ENCODE data around the gene CUX1. TPM values are rescaled to one million over a fixed set of nuclear protein-coding genes. Genes with fewer than 3 reads are reported as not detected.
"Not testable (repeated sequence)": the region's sequence is repeated elsewhere in the genome, so short reads cannot be mapped to it uniquely, and the experiment has no call there.

CUX1 gene
- total RNA-seq, 1 experiment from 2014 or later = 92.4 TPM

DNA sequence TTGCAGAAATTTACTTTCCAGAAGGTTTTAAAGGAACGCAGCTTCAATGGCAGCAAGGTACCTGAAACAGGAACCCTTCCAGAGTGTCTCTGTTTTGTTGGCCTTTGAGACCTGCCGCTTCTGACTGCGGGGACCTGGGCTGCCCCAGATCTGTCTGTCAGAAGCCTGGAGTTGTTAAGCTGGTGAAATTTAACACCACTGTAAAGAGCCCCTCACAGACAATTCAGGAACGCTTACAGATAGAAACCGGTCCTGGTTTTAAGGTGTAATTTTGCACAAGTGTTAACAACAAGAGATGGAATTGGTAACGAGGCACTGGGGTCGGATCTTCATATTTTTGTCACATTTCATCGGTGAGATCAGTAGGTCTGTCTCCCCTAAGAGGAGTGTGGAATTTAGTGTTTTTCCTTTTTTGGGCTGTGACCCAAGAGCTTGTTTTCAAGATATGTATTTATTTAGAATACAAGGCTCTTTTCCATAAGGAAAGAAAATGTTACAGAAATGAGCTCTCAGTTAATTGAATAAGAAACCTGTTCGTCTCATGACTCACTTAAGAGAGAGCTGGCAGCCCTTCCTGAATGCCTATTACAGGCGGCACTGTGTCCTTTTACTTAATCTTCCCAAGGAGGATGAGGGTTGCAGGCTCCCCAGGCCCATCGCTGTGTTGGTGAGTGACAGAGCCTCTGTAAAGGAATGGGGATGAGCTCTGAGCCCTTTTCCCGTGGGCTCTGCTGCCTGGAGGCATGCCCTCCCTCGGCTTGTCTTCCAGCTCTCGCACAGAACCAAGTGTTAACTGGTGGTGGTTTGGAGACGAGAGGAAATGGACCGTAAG, 168.7 kb downstream of the CUX1 start:
- H3K9me3 ChIP-seq (ENCODE audit: low read length) = peaks cover 5% of the 10 kb centered on the region; the same call in 1 of the 2 replicates
- peaks cover 11% of the 10 kb centered on the region for H3K36me3 ChIP-seq (ENCODE audit: insufficient read depth, low read length)
- DNase-seq = peak; percentile 86
- H3K4me1 ChIP-seq (ENCODE audit: low read length) = peaks cover 91% of the 10 kb centered on the region
- H3K79me2 ChIP-seq (ENCODE audit: low read length) = peaks cover 39% of the 10 kb centered on the region
- peak overlapping the region; percentile 23 for H3K4me3 ChIP-seq (ENCODE audit: low read length)
- no peaks in the 10 kb centered on the region for H3K27me3 ChIP-seq (ENCODE audit: low read length)
- H2AFZ ChIP-seq (ENCODE audit: low read length) = no peak overlapping the region
- H4K20me1 ChIP-seq (ENCODE audit: insufficient read depth, low read depth, low read length) = no peaks in the 10 kb centered on the region
- peak overlapping the region; percentile 77 for H3K9ac ChIP-seq (ENCODE audit: low read length)
- no peaks in the 10 kb centered on the region for H3K9me2 ChIP-seq (replicated peaks; ENCODE audit: insufficient read depth, low read length)
- H3K4me2 ChIP-seq (ENCODE audit: low read depth, low read length, poor library complexity, severe bottlenecking) = peak overlapping the region; percentile 70
- H3K27ac ChIP-seq (ENCODE audit: low read length) = peak overlapping the region; percentile 96

DNA sequence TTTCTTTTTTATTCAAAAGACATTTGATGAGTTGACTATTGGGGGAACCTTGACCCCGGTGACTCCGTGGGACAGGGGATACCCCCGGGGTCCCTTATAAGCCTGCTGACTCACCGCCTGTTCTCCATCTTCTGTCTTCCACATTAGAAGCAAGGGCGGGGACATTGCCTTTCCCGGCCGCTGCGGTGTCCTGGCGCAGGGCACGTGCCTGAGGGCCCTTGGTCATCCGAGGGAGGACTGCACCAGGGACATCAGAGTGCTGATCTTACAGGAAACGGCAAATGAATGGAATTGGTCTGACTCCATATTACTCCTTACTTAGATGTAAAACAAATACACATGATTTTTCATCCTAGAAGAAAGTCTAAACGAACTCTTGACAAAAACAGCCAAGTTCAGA, 170.1 kb downstream of the CUX1 start:
- peak overlapping the region; percentile 70 for H3K4me2 ChIP-seq (ENCODE audit: low read depth, low read length, poor library complexity, severe bottlenecking)
- peak overlapping the region; percentile 77 for H3K9ac ChIP-seq (ENCODE audit: low read length)
- H3K9me2 ChIP-seq (replicated peaks; ENCODE audit: insufficient read depth, low read length) = no peaks in the 10 kb centered on the region
- peak overlapping the region; percentile 96 for H3K27ac ChIP-seq (ENCODE audit: low read length)
- H3K27me3 ChIP-seq (ENCODE audit: low read length) = no peaks in the 10 kb centered on the region
- no peak overlapping the region for H3K4me3 ChIP-seq (ENCODE audit: low read length)
- no peak for DNase-seq
- peaks cover 37% of the 10 kb centered on the region for H3K79me2 ChIP-seq (ENCODE audit: low read length)
- H2AFZ ChIP-seq (ENCODE audit: low read length) = no peak overlapping the region
- peaks cover 11% of the 10 kb centered on the region for H3K36me3 ChIP-seq (ENCODE audit: insufficient read depth, low read length)
- peaks cover 5% of the 10 kb centered on the region; the same call in 1 of the 2 replicates for H3K9me3 ChIP-seq (ENCODE audit: low read length)
- no peaks in the 10 kb centered on the region for H4K20me1 ChIP-seq (ENCODE audit: insufficient read depth, low read depth, low read length)
- peaks cover 91% of the 10 kb centered on the region for H3K4me1 ChIP-seq (ENCODE audit: low read length)

DNA sequence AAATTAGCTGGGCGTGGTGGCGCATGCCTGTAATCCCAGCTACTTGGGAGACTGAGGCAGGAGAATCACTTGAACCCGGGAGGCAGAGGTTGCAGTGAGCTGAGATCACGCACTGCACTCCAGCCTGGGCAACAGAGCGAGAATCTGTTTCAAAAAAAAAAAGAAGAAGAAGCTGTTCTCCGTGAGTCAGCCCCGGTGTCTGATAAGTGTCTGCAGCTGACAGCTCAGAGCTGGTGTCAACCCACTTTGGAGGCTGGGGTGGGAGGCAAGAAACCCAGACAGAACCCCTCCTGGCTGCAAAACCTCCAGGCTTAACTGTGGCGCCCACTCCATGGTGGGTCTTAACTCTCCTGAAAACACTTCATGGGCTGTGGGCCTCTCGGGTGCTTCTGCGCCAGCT, 170.6 kb downstream of the CUX1 start:
- H4K20me1 ChIP-seq (ENCODE audit: insufficient read depth, low read depth, low read length); H3K27me3 ChIP-seq (ENCODE audit: low read length); H3K9me3 ChIP-seq (ENCODE audit: low read length); H2AFZ ChIP-seq (ENCODE audit: low read length); H3K9me2 ChIP-seq (replicated peaks; ENCODE audit: insufficient read depth, low read length); H3K36me3 ChIP-seq (ENCODE audit: insufficient read depth, low read length): not testable (repeated sequence)
- Histone ChIP-seq H3K4me2 (ENCODE audit: low read depth, low read length, poor library complexity, severe bottlenecking) (peak overlapping the region; percentile 70), H3K79me2 (ENCODE audit: low read length) (peaks cover 33% of the 10 kb centered on the region), H3K4me3 (ENCODE audit: low read length) (peak overlapping the region; percentile 28; the same call in 1 of the 2 replicates), H3K27ac (ENCODE audit: low read length) (peak overlapping the region; percentile 96), H3K9ac (ENCODE audit: low read length) (peak overlapping the region; percentile 77), H3K4me1 (ENCODE audit: low read length) (peaks cover 94% of the 10 kb centered on the region)
- peak; percentile 86 for DNase-seq

DNA sequence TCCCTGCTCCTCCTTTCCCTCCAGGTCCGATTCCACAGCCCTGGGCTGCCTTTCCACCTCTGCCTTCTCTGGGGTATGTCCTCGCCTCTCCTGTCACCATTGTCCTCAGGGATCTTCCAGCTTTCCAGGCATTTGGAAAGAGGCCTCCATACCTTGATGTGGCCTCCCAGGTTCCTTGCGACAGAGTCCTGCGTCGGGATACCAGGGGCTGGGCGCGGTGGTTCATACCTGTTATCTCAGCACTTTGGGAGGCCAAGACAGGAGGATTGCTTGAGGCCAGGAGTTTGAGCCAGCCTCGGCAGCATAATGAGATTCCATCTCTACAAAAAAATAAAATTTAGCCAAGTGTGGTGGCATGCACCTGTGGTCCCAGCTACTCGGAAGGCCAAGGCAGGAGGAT, 171.1 kb downstream of the CUX1 start:
- Histone ChIP-seq H3K79me2 (ENCODE audit: low read length) (peaks cover 29% of the 10 kb centered on the region), H3K36me3 (ENCODE audit: insufficient read depth, low read length) (peaks cover 4% of the 10 kb centered on the region; the same call in 1 of the 2 replicates), H3K27ac (ENCODE audit: low read length) (peak overlapping the region; percentile 96), H3K4me1 (ENCODE audit: low read length) (peaks cover 94% of the 10 kb centered on the region), H3K4me3 (ENCODE audit: low read length) (peak overlapping the region; percentile 28; the same call in 1 of the 2 replicates), H3K4me2 (ENCODE audit: low read depth, low read length, poor library complexity, severe bottlenecking) (peak overlapping the region; percentile 70), H3K27me3 (ENCODE audit: low read length) (no peaks in the 10 kb centered on the region), H4K20me1 (ENCODE audit: insufficient read depth, low read depth, low read length) (no peaks in the 10 kb centered on the region), H2AFZ (ENCODE audit: low read length) (no peak overlapping the region), H3K9ac (ENCODE audit: low read length) (peak overlapping the region; percentile 77), H3K9me3 (ENCODE audit: low read length) (peaks cover under 1% of the 10 kb centered on the region; the same call in 1 of the 2 replicates), H3K9me2 (replicated peaks; ENCODE audit: insufficient read depth, low read length) (no peaks in the 10 kb centered on the region)
- DNase-seq = no peak

GRCh38 chr7:101989101-101989500, 171.7 kb downstream of the CUX1 start:
- H4K20me1 ChIP-seq (ENCODE audit: insufficient read depth, low read depth, low read length) = no peaks in the 10 kb centered on the region
- H3K9ac ChIP-seq (ENCODE audit: low read length) = peak overlapping the region; percentile 73
- H3K9me3 ChIP-seq (ENCODE audit: low read length) = no peaks in the 10 kb centered on the region
- peak overlapping the region; percentile 96 for H3K27ac ChIP-seq (ENCODE audit: low read length)
- peak; percentile 93 for DNase-seq
- H3K27me3 ChIP-seq (ENCODE audit: low read length) = no peaks in the 10 kb centered on the region
- peak overlapping the region; percentile 22; the same call in 1 of the 2 replicates for H3K4me3 ChIP-seq (ENCODE audit: low read length)
- H3K4me2 ChIP-seq (ENCODE audit: low read depth, low read length, poor library complexity, severe bottlenecking) = peak overlapping the region; percentile 47
- peaks cover 97% of the 10 kb centered on the region for H3K4me1 ChIP-seq (ENCODE audit: low read length)
- no peak overlapping the region for H2AFZ ChIP-seq (ENCODE audit: low read length)
- no peaks in the 10 kb centered on the region for H3K9me2 ChIP-seq (replicated peaks; ENCODE audit: insufficient read depth, low read length)
- H3K79me2 ChIP-seq (ENCODE audit: low read length) = peaks cover 32% of the 10 kb centered on the region
- 0 out of 2 replicates have a peak, but pooled peaks cover 4% of the 10 kb centered on the region for H3K36me3 ChIP-seq (ENCODE audit: insufficient read depth, low read length)

- H3K79me2 ChIP-seq (ENCODE audit: low read length) = peaks cover 46% of the 10 kb centered on the region
- peak overlapping the region; percentile 59 for H3K4me2 ChIP-seq (ENCODE audit: low read depth, low read length, poor library complexity, severe bottlenecking)
- 0 out of 2 replicates have a peak, but pooled peaks cover 4% of the 10 kb centered on the region for H3K36me3 ChIP-seq (ENCODE audit: insufficient read depth, low read length)
- no peaks in the 10 kb centered on the region for H4K20me1 ChIP-seq (ENCODE audit: insufficient read depth, low read depth, low read length)
- H3K9me2 ChIP-seq (replicated peaks; ENCODE audit: insufficient read depth, low read length) = no peaks in the 10 kb centered on the region
- peak overlapping the region; percentile 87 for H3K9ac ChIP-seq (ENCODE audit: low read length)
- H3K27me3 ChIP-seq (ENCODE audit: low read length) = no peaks in the 10 kb centered on the region
- H3K4me3 ChIP-seq (ENCODE audit: low read length) = peak overlapping the region; percentile 35; the same call in 1 of the 2 replicates
- H3K4me1 ChIP-seq (ENCODE audit: low read length) = peaks cover 97% of the 10 kb centered on the region
- H3K27ac ChIP-seq (ENCODE audit: low read length) = peak overlapping the region; percentile 96
- no peak overlapping the region for H2AFZ ChIP-seq (ENCODE audit: low read length)
- peak; percentile 99 for DNase-seq
- no peaks in the 10 kb centered on the region for H3K9me3 ChIP-seq (ENCODE audit: low read length)
Observed at GRCh38 chr7:101990811-101991418, 173.5 kb downstream of the CUX1 start.

DNA sequence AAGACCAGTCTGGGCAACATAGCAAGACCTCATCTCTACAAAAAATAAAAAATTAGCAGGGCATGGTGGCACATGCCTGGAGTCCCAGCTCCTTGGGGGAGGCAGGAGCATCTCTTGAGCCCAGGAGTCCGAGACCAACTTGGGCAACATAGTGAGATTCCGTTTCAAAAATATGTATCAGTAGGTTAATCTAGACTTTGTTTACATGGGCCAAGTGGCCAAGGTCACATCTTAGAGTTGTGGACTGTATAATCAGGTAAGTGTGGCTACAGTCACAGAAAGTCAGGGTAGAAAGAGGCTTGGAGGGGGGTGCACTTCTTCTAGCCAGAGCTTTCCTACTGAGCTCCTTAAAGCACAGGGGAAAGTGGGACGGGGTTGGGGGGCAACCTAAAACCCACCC, 174.4 kb downstream of the CUX1 start:
- DNase-seq = peak; percentile 58
- H3K4me3 ChIP-seq (ENCODE audit: low read length) = peak overlapping the region; percentile 35
- no peaks in the 10 kb centered on the region for H4K20me1 ChIP-seq (ENCODE audit: insufficient read depth, low read depth, low read length)
- 0 out of 2 replicates have a peak, but pooled peaks cover 4% of the 10 kb centered on the region for H3K36me3 ChIP-seq (ENCODE audit: insufficient read depth, low read length)
- peak overlapping the region; percentile 96 for H3K27ac ChIP-seq (ENCODE audit: low read length)
- peak overlapping the region; percentile 59 for H3K4me2 ChIP-seq (ENCODE audit: low read depth, low read length, poor library complexity, severe bottlenecking)
- H2AFZ ChIP-seq (ENCODE audit: low read length) = no peak overlapping the region
- peak overlapping the region; percentile 87 for H3K9ac ChIP-seq (ENCODE audit: low read length)
- no peaks in the 10 kb centered on the region for H3K27me3 ChIP-seq (ENCODE audit: low read length)
- H3K4me1 ChIP-seq (ENCODE audit: low read length) = peaks cover 97% of the 10 kb centered on the region
- H3K79me2 ChIP-seq (ENCODE audit: low read length) = peaks cover 48% of the 10 kb centered on the region
- no peaks in the 10 kb centered on the region for H3K9me3 ChIP-seq (ENCODE audit: low read length)
- H3K9me2 ChIP-seq (replicated peaks; ENCODE audit: insufficient read depth, low read length) = no peaks in the 10 kb centered on the region

DNA sequence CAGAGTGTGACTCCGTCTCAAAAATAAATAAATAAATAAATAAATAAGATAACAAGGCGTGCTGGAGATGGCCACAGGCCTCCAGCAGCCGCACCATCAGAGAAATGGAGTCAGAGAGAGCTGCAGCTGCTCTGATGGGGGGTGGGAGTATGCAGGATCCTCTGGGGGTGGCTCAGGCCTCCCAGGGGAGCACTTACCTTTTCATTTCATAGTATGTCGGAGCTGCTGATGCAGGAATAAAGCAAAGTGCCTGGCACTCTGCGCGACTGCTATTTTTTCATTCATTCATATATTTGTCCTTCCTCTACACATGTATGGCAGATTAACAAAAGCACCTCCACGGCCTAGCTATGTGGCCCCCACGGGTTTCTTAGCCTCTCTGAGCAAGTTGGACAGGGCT, 175.9 kb downstream of the CUX1 start:
- Histone ChIP-seq H3K9me2 (replicated peaks; ENCODE audit: insufficient read depth, low read length) (no peaks in the 10 kb centered on the region), H3K36me3 (ENCODE audit: insufficient read depth, low read length) (no peaks in the 10 kb centered on the region), H3K79me2 (ENCODE audit: low read length) (peaks cover 54% of the 10 kb centered on the region), H3K4me3 (ENCODE audit: low read length) (peak overlapping the region; percentile 49; the same call in 1 of the 2 replicates), H3K9ac (ENCODE audit: low read length) (peak overlapping the region; percentile 87), H3K4me1 (ENCODE audit: low read length) (peaks cover 97% of the 10 kb centered on the region), H3K4me2 (ENCODE audit: low read depth, low read length, poor library complexity, severe bottlenecking) (peak overlapping the region; percentile 64), H2AFZ (ENCODE audit: low read length) (no peak overlapping the region), H4K20me1 (ENCODE audit: insufficient read depth, low read depth, low read length) (no peaks in the 10 kb centered on the region), H3K9me3 (ENCODE audit: low read length) (no peaks in the 10 kb centered on the region), H3K27me3 (ENCODE audit: low read length) (no peaks in the 10 kb centered on the region), H3K27ac (ENCODE audit: low read length) (peak overlapping the region; percentile 96)
- DNase-seq = peak; percentile 95

Measured in Karpas-422 (cell line).